ENCODE measurements around the gene PPIL1.
"Not testable (repeated sequence)": the region's sequence is repeated elsewhere in the genome, so short reads cannot be mapped to it uniquely, and the experiment has no call there.

PPIL1 gene

DNA sequence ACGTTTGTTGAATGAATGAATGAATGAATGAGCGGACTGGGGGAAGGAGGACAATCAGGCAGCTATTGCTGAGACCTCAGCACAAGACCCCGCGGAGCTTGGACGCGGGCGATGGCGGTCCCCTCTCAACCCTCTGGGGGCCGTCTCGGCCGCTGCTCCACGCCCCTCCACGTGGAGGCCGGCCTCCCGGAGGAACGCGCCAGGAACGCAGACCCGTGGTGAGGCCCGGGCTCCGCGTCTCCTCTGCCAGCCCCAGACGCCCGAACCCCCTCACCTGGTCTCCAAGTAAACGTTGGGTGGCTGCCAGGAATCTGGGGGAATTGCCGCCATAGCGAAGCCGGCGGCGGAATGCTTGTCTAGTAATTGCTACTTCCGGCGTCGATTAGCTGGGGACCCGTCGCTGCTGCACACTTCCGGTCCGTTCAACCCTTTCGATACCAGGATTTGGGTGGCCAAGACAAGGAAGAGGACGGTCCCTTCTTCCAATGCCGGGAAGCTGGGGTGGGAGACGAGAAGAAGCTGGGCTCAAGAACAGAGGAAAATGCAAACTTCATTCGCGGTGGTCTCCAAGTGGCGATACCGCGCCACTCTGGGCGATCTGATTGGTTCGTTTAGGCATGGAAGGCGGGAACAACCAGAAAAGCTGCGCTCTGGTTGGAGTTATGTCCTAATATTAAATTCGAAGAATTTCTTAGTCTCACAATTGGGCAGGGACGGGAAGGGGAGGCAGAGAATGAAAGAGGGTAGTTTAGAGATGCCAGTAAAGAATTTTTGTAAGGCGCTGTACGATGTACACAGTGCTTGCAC is at the start of gene PPIL1:
TSS of gene PPIL1 (minus strand) at position 361 of the 807 bp plus-strand sequence. CDS start at position 330, 31 bp downstream.
- peak; percentile 90 for DNase-seq (ENCODE audit: low spot score)

DNA sequence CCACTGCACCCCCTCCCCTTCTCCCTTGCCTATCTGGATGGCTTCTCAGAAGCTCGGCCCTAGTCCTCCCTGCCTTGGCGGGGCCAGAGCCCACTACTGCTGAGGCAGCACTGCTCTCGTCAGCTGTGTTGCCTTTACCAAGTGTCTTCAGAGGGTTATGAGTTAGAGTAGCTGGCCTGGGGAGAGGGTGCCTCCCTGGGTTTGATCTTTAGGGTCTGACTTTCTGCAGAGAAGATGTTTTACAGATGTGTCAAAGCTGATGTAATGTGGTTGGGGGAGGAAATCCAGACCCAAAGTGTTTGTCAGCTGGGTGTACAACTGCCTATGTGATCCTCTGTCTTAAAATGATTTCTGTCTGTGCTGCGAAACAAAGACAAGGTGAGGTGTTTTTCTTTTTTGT is 49.5 kb upstream of the PPIL1 start:
- no peak for DNase-seq (ENCODE audit: low spot score)

DNA sequence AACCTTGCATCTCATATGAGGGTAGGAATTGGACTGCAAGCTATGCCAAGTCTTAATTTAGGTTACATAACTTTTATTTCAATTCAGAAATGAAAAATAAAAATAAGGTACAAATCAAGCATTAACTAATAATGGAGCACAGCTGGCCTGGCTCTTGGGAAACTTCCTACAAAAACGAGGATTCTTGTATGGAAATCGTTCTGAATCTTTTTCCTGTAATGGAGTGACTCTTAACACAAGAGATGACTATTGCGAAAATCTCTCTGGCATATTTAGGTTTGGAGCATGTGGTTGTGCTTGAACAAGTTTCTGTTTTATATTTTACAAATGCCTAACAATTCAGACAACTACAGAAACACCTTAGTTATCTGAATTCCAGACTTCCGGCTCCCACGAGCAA is 45.9 kb upstream of the PPIL1 start:
- no peak for DNase-seq (ENCODE audit: low spot score)

DNA sequence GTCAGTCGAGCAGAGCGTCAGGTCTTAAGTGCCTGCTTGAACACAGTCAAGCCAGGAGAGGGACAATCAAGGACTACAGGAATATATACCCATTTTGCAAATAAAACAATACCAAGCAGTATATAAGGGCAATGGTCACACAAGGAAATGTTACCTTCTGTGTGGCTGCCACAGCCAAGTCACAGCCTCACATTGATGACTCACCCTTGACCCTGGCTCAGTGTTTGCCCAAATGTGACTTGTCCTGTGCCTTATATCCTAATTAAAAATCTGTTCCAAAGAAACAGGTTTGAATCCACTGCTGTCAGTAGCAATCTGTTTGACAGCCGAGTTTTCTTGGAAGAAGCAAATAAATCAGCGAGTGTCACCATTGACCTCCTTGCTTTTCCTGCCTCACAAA is 45.4 kb upstream of the PPIL1 start:
- no peak for DNase-seq (ENCODE audit: low spot score)

DNA sequence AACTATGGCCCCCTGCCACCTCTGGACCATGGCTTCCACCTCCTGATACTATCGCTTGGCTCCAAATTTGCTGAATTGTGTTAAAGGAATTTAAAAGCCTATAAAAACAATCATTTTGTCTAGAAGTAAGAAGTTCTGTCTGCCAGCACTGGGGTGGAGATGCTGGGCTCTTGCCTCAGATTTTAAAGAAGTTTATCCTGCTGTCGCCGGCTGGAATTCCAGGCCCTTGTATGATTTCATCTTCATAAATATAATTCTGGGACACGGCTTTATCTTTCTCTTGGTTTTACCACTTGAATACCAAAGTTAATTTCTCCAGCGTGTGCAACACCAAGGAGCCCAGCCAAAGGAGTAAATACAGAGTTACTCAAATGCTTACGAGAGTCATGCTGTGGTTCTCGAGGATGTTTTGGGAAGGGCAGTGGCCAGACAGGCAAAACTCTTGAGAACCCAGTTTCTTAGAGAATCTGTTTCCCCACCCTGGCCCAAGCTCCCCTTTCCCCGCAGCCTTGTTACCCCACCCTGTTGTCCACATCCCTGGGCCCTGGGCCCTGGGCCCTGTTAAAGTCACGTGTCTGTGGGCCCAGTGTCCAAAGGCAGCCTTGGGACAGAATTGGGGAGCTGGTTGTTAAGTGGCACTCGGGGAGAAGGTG is 43.1 kb upstream of the PPIL1 start:
- DNase-seq (ENCODE audit: low spot score) = no peak

DNA sequence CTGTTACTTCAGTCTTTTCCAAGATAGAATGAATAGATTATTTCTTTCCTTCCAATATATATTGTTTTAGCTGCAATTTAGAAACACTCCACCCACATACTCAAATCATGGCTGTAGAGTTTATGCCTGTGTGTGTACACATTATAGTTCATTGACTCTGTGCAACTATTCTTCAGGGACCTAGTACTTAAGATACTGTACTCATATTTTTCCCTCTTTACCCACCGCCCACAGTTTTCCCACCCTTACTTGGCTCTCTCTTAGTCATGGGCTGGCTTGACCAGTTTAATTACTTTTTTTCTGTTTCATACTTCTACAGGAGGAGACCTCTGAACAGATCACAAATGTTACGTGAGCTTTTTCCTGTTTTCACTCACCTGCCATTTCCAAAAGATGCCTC is 41.5 kb upstream of the PPIL1 start:
- DNase-seq (ENCODE audit: low spot score) = no peak

DNA sequence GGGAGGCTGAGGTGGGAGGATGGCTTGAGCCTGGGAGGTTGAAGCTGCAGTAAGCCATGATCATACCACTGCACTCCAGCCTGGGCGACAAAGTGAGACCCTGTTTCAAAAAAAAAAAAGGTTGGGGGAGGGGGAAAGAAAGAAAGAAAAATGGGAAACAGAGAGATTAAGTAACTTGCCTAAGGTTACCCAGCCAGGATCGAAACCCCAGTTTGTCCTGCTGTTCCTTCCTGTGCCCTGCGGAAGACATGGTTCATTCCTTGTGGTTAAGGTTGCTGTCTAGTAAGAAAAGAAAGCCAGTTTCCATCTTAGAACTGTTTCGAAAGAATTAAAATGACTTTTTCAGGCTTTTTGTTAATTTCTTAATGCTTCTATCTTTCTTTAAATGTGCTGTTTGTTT is 41.0 kb upstream of the PPIL1 start:
- DNase-seq (ENCODE audit: low spot score) = no peak

DNA sequence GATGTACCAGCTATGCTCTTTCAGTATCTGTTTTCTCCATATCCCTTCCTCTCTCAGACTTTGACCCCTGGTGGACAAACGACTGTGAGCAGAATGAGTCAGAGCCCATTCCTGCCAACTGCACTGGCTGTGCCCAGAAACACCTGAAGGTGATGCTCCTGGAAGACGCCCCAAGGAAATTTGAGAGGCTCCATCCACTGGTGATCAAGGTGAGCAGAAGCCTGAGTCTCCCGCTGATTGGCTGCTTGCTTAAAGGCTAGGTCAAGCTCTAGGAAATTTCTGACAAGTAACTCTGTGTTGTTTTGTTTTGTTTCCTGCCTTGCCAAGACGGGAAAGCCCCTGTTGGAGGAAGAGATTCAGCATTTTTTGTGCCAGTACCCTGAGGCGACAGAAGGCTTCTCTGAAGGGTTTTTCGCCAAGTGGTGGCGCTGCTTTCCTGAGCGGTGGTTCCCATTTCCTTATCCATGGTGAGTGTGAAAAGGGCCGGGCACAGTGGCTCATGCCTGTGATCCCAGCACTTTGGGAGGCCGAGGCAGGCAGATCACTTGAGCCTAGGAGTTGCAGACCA is 39.7 kb upstream of the PPIL1 start:
- peak; percentile 78 for DNase-seq (ENCODE audit: low spot score)

DNA sequence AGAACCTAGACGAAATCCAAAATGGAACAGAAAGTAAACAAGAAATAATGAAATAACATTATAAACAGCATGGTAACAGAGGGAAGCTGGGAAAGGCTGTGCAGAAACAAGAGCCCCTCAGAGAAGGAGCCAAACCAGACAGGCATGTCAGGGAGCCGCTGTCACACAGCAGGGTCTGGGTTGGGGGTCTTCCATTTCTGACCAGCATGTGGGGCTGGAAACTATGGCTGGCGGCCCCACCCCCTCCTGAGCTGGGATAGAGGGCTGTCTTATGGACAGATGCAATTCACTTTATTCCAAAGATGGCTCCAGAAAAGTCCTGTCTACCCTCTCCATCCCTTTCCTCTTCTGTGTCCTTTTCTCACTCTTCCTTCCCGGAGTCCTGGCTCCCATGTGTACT is 38.5 kb upstream of the PPIL1 start:
- DNase-seq (ENCODE audit: low spot score) = no peak

DNA sequence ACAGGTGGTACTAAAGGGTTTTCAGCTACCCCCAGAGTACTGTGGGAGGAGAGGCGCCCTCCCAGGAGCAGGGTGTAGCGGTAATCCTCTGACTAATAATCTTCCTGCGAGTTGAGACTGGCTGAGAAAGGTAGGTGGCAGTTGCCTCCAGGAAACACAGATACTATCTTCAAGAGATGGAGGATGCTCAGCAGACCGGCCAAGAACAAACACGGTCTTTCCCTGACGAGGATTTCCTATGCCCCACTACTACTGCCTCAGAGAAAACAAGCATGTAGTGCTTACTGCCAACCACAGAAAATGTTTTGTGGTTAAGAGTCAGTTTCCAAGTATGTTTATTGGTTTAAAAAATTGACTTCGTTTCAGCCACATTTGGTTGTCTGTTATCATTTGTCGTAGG is 38.0 kb upstream of the PPIL1 start:
- DNase-seq (ENCODE audit: low spot score) = peak; percentile 29

DNA sequence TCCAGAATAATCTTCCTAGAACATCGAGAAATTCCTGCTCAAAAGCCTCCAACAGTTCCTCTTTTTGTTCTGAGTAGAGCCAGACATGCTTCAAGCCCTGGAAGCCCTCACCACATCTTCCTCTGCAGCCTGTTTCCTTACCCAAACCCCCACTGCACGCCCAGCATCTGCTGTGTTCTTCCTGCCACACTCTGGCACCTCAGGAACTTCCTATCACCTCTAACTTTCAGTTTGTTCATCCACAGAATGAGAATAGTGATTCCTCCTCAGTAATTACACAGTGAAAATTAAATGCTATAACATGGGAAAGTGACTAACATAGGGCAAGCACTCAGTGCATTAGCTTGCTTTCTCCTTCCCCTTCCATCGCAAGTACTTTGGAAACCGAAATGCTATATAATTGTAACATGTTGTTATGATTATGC is 37.4 kb upstream of the PPIL1 start:
- no peak for DNase-seq (ENCODE audit: low spot score)

DNA sequence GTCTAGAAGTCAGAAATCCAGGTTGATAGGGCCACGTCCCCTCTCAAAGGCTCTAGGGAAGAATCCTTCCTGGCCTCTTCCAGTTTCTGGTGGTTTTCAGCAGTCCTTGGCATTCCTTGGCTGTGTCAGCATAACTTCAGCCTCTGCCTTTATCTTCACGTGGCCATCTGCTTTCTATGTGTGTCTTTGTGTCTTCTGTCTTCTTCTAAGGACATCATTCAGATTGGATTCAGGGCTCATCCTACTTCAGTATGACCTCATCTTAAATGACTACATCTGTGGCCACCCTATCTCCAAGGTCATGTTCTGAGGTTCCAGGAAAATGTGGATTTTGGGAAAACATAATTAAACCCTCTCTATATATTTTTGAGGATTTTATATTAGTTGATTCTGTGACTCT is 34.1 kb upstream of the PPIL1 start:
- no peak for DNase-seq (ENCODE audit: low spot score)

DNA sequence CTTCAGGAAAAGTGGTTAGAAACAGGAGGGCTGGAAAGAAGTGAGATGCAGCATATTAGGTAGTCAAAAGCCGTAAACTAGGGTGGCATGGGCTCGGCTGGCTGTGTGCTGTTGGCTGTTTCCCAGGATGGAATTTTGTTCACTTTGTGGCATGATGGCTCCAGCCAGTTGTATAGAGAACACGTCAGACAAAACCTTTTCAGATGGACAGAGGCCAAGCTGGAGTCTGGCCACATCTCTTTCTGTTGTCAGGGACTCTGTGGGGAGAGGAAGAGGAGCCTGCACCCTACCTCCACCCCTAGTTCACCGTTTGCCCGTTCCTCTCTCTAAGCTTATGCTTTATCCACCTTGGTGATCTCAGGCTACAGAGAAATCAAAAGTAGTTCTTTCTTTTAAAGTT is 33.2 kb upstream of the PPIL1 start:
- DNase-seq (ENCODE audit: low spot score) = no peak

DNA sequence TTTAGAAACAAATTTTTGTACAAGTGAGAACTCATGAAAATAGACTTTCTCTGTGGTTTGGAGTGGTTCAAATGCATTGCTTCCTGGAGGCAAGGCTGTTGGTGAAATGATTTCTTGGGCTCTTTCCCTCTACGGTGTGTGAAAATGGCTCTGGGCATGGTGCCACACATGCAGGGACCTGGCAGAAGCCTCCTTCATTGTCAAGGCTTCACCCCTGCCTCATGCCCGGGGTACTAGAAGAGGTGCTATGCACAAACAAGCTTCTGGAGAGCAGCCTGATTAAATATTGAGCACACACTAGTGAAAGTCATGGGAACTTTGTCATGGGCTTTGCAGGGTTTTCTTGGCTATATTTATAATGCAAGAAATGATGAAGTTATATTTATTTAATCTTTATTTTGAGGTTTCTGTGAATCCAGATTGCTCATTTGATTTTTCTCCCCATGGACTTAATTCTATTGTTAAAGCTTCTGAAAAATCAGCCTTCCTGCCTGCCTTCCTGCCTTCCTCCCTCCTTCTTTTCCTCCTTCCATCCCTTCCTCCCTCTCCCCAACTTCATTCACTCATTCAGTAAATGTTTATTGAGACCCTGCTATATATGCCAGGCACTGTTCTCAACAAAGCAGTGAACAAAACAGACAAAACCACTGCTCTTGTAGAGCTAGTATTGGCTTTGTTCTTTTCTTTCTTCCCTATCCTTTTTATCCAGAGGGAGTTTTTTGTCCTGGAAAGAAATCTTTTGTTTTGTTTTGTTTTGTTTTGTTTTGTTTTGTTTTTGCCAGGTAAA is 32.1 kb upstream of the PPIL1 start:
- DNase-seq (ENCODE audit: low spot score) = no peak

DNA sequence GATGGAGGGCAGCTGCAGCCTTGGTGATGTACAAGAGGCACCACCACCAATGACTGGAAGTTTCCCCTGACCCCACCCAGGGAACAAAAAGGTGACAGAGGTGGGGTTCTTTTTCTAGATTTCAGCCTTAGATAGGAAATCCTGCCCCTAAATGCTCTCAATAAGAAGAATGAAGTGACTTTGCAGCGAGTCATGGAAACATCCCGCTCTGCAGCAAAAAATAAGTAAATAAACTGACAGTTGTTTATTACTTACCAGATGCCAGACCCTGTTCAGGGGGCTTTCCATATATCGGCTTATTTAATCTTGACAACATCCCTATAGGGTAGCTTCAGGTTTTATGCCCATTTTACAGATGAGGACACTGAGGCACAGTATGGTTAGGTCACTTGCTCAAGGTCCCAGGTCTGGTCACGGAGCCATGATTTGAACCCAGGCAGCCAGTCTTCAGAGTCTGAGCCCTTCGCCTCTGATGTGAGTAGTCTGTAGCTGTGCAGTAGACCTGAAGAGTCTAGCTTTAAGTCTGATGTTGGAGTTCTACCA is 30.3 kb upstream of the PPIL1 start:
- DNase-seq (ENCODE audit: low spot score) = no peak

DNA sequence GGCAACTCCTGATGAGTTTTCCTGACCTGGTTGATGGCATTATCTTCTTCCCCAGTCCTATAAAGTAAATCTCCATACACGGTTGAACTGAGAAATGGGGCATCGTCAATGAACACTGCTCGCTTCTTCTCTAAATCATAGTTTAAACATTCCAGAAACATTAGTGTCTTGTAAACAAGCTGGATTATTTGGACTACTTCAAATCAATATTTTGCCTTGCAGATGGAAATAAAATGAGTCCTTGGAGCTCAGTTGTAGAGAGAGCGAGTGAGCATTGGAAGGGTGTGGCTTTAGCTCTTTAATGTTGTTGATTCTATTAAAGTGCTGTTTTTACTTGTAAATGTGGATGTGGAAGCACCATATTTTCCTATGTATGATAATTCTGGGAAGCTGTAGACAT is 29.5 kb upstream of the PPIL1 start:
- no peak for DNase-seq (ENCODE audit: low spot score)

DNA sequence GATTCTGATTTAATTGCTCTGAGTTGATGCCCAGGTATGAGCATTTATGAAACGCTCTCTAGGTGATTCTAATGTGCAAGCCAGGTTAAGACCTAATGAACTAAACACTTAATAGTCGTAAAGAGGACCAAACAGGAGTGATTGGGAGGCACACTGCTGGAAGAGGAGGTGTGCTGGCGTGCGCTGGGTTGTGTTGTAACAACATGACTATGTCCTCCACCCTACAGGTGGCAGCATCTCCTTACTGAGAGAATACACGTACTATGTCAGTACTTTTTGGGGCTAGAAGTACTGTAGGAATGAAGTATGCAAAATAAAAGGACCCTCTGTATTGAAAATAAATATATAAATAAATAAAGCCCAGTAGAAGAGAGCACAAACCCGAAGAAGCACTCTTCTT is 23.0 kb upstream of the PPIL1 start:
- DNase-seq (ENCODE audit: low spot score) = no peak

DNA sequence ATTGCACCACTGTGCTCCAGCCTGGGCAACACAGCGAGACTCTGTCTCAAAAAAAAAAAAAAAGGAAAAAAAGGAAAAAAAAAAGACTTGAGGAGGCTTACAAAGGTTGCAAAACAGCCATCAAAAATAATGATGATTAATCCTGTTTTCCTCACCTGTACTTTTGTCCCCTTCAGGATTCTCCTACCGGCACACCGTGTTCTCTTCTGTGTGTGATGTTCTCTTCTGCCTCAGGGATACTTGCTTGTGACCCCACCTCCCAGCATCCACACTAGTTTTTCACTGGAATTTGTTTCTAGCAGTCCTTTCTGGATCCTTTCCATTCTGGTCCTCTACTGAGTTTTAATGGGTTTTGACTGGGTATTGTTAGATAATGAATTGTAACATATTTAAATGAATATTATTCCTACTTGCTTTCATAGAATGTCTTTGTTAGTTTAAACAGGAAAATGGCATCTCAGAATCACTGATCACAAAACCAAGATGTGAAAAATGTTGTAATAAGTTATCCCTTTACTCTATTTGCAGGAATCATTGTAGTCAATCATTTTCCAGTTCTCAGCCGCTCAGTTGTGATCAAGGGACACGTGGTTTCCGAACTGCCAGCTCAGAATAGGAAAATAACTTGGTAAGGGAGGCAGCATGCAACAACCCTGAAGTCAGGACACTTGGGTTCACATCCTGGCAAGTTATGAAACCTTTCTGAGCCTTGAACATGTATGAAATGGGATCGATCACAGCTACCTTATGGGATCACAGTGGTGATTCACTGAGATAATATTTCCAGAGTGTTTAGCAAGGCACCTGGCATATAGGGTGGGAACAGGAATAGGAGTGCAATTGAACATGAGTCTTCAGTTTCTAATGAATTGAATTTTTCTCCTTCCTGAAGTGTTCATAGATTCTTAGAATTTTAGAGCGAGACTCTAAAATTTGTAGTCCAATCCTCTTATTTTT is 19.7 kb upstream of the PPIL1 start:
- no peak for DNase-seq (ENCODE audit: low spot score)

DNA sequence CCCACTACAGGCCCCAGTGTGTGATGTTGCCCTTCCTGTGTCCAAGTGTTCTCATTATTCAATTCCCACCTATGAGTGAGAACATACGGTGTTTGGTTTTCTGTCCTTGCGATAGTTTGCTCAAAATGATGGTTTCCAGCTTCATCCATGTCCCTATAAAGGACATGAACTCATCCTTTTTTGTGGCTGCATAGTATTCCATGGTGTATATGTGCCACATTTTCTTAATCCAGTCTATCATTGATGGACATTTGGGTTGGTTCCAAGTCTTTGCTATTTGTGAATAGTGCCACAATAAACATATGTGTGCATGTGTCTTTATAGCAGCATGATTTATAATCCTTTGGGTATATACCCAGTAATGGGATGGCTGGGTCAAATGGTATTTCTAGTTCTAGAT is 16.6 kb upstream of the PPIL1 start:
- not testable (repeated sequence) for DNase-seq (ENCODE audit: low spot score)

DNA sequence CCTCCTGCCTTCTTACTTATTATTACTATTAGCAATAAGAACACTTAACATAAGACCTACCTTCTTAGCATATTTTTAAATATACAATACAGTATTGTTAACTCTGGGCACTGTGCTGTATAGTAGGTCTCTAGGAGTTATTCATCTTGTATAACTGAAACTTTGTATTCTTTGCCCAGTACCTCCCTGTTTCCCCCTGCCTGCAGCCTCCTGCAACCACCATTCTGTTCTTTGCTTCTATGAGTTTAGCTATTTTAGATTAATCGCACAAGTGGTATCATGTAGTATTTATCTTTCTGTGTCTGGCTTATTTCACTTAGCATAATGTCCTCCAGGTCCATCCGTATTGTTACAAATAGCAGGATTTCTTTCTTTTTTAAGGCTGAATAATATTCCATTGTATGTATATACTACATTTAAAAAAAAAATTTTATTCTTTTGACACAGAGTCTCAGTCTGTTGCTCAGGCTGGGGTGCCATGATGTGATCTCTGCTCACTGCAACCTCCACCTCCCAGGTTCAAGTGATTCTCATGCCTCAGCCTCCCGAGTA is 15.6 kb upstream of the PPIL1 start:
- no peak for DNase-seq (ENCODE audit: low spot score)
